Osteocyte (in vitro differentiated cells): ENCODE data around the gene HMGCL. TPM values are rescaled to one million over a fixed set of nuclear protein-coding genes. Genes with fewer than 3 reads are reported as not detected.
"Not testable (repeated sequence)": the region's sequence is repeated elsewhere in the genome, so short reads cannot be mapped to it uniquely, and the experiment has no call there.

ENCODE experiments used
- DNase-seq: peaks from one replicate; pipeline ENCODE4 v3.0.0; 2021; ENCODE audit warnings: mixed read lengths; ENCODE audit not compliant: unreplicated experiment; ENCODE audit errors: extremely low spot score
- H3K27ac Mint-ChIP-seq: one replicate; pipeline ENCODE4 v1.8.0; 2021; ENCODE audit warnings: mild to moderate bottlenecking, mixed read lengths; ENCODE audit not compliant: unreplicated experiment
- H3K27me3 Mint-ChIP-seq: one replicate; pipeline ENCODE4 v1.8.0; 2021; ENCODE audit warnings: mixed read lengths; ENCODE audit not compliant: unreplicated experiment
- H3K36me3 Mint-ChIP-seq: one replicate; pipeline ENCODE4 v1.8.0; 2021; ENCODE audit warnings: mixed read lengths; ENCODE audit not compliant: unreplicated experiment
- H3K4me1 Mint-ChIP-seq: one replicate; pipeline ENCODE4 v1.8.0; 2021; ENCODE audit warnings: mixed read lengths; ENCODE audit not compliant: unreplicated experiment
- H3K4me3 Mint-ChIP-seq: one replicate; pipeline ENCODE4 v1.8.0; 2021; ENCODE audit warnings: mild to moderate bottlenecking, moderate library complexity, mixed read lengths; ENCODE audit not compliant: unreplicated experiment
- H3K9me3 Mint-ChIP-seq: one replicate; pipeline ENCODE4 v1.8.0; 2021; ENCODE audit warnings: mixed read lengths; ENCODE audit not compliant: unreplicated experiment
- total RNA-seq: library from RNA; stranded (reverse); gene quantifications from 2 replicates; pipeline ENCODE4 v1.2.1, GENCODE V29; 2021
- TF ChIP-seq, protein P1 (sequence below): fragments of 200-600 bp; sonication (generic); IDR thresholded peaks from 2 replicates; pipeline ENCODE4 v1.5.0; 2021; ENCODE audit warnings: antibody characterized with exemption, mild to moderate bottlenecking, moderate library complexity

The HMGCL gene
- total RNA-seq, 1 donor from 2014 or later: 37.4 TPM

DNA sequence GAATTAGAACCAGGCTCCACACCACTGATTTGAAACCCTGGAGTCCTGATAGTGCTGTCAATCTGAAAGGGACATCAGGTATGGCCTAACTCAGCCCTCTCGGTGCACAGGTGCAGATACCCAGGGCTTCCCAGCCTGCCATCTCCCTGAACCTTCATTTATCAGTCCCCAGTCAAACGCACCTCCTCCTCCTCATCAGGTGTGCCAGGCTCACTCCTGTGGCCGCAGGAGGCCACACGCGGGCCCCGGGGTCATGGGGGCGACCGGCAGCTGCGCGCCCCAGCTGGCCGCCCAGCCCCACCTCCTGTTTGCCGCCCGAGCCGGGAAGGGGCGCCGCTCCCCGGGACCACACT is 42.3 kb upstream of the HMGCL start:
- Mint-ChIP-seq H3K4me1 (peaks cover 23% of the 10 kb centered on the region), H3K27ac (peak overlapping the region; percentile 10), H3K36me3 (peaks cover 12% of the 10 kb centered on the region), H3K27me3 (peaks cover 7% of the 10 kb centered on the region), H3K4me3 (peak overlapping the region; percentile 80), H3K9me3 (no peaks in the 10 kb centered on the region)
- DNase-seq: no peak
- TF ChIP-seq, protein P1, sequence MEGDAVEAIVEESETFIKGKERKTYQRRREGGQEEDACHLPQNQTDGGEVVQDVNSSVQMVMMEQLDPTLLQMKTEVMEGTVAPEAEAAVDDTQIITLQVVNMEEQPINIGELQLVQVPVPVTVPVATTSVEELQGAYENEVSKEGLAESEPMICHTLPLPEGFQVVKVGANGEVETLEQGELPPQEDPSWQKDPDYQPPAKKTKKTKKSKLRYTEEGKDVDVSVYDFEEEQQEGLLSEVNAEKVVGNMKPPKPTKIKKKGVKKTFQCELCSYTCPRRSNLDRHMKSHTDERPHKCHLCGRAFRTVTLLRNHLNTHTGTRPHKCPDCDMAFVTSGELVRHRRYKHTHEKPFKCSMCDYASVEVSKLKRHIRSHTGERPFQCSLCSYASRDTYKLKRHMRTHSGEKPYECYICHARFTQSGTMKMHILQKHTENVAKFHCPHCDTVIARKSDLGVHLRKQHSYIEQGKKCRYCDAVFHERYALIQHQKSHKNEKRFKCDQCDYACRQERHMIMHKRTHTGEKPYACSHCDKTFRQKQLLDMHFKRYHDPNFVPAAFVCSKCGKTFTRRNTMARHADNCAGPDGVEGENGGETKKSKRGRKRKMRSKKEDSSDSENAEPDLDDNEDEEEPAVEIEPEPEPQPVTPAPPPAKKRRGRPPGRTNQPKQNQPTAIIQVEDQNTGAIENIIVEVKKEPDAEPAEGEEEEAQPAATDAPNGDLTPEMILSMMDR: no peak

DNA sequence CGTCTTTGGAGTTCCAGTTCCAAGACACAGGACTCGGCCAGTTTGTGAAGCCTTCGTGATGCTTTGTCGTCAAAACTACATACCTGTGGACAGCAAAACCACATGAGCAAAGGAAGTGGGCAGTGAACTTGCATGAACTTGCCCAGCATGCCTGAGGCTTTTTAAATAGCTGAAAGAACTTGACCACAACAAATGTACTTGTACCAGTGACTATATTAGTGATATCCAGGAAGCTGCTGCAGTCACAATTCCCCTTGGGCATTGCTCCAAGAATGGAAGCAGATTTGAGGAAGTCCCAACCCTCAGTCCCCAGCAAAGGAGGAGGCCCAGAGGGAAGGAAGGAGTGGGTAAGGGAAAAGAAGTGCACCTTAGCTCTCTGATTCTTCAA is 40.3 kb upstream of the HMGCL start:
- Mint-ChIP-seq H3K4me3 (no peak overlapping the region), H3K27ac (no peak overlapping the region), H3K4me1 (peaks cover 23% of the 10 kb centered on the region), H3K27me3 (peaks cover 7% of the 10 kb centered on the region), H3K9me3 (no peaks in the 10 kb centered on the region), H3K36me3 (peaks cover 12% of the 10 kb centered on the region)
- no peak for DNase-seq
- TF ChIP-seq, protein P1: no peak

DNA sequence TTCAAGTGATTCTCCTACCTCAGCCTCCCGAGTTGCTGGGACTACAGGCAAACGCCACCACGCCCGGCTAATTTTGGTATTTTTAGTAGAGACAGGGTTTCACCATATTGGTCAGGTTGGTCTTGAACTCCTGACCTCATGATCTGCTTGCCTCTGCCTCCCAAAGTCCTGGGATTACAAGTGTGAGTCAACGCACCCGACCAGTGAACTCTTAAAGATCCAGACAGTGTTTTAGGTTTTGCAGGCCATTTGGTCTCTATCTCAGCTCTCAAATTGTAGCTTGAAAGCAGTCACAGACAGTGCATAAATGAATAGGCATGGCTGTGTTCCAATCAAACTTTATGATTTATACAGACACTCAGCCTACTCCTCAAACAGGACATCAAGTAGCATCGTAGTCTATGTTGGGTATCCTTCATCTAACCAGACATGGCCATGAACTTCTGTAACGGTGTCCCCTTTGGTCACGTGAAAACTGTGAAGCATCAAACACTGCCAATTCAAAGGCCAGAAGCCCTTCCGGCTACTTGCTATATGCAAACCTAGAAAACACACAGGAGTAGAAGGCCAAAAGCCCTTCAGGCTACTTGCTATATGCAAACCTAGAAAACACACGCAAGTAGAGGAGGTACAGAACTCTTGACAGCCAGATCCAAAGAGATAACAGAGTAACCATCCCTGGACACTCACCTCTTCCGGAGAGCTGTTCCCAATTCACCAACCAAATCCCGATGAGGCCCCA is 39.7 kb upstream of the HMGCL start:
- peaks cover 23% of the 10 kb centered on the region for H3K4me1 Mint-ChIP-seq
- peaks cover 4% of the 10 kb centered on the region for H3K27me3 Mint-ChIP-seq
- TF ChIP-seq, protein P1: no peak
- no peaks in the 10 kb centered on the region for H3K9me3 Mint-ChIP-seq
- no peak overlapping the region for H3K27ac Mint-ChIP-seq
- DNase-seq: no peak
- no peak overlapping the region for H3K4me3 Mint-ChIP-seq
- H3K36me3 Mint-ChIP-seq: peaks cover 12% of the 10 kb centered on the region

DNA sequence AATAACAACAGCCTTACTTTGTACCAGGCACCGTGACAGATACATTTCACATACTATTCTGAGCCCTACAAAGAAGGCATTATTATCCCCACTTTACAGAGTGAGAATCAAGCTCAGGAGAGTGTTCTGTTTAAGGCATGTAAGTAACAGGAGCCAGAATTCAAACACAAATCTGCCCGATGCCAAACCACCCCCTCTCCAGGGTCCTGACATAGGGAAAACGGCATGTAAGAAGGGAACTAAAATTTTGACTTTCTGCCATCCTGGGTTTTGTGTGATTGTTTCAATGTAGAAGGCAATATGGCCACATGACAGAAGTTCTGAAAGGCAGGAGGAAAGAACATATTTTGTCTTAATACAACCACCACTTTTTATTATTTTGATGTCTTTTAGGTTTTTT is 37.4 kb upstream of the HMGCL start:
- Mint-ChIP-seq H3K36me3 (peaks cover 22% of the 10 kb centered on the region), H3K4me1 (peaks cover 14% of the 10 kb centered on the region), H3K27ac (no peak overlapping the region), H3K4me3 (no peak overlapping the region), H3K9me3 (no peaks in the 10 kb centered on the region), H3K27me3 (no peaks in the 10 kb centered on the region)
- TF ChIP-seq, protein P1: no peak
- no peak for DNase-seq

DNA sequence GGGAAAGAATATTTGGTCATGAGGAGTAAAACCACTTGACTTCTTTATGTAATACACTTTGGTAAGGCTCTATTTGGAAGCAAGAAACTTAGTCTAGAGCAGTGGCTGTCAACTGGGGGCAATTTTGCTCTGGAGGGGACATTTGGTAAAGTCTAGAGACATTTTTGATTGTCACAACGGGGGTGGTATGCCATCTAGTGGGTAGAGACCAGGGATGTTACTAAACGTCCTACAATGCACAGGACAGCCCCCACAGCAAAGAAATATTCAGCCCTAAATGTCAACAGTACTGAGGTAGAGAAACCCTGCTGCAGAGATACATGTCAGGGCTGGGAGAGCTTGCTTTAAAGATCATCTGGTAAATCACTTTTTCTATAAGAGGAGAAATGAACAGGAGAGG is 29.3 kb upstream of the HMGCL start:
- Mint-ChIP-seq H3K27me3 (no peaks in the 10 kb centered on the region), H3K4me3 (no peak overlapping the region), H3K27ac (no peak overlapping the region), H3K36me3 (peaks cover 16% of the 10 kb centered on the region), H3K9me3 (no peaks in the 10 kb centered on the region), H3K4me1 (no peaks in the 10 kb centered on the region)
- DNase-seq: no peak
- TF ChIP-seq, protein P1: peak; percentile 37

DNA sequence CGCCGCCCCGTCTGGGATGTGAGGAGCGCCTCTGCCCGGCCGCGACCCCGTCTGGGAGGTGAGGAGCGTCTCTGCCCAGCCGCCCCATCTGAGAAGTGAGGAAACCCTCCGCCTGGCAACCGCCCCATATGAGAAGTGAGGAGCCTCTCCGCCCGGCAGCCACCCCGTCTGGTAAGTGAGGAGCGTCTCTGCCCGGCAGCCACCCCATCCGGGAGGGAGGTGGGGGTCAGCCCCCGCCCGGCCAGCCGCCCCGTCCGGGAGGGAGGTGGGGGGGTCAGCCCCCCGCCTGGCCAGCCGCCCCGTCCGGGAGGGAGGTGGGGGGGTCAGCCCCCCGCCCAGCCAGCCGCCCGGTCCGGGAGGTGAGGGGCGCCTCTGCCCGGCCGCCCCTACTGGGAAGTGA is 27.9 kb upstream of the HMGCL start:
- H3K27me3 Mint-ChIP-seq, H3K9me3 Mint-ChIP-seq, H3K4me3 Mint-ChIP-seq, H3K27ac Mint-ChIP-seq, DNase-seq, H3K4me1 Mint-ChIP-seq: not testable (repeated sequence)
- H3K36me3 Mint-ChIP-seq: peaks cover 14% of the 10 kb centered on the region

DNA sequence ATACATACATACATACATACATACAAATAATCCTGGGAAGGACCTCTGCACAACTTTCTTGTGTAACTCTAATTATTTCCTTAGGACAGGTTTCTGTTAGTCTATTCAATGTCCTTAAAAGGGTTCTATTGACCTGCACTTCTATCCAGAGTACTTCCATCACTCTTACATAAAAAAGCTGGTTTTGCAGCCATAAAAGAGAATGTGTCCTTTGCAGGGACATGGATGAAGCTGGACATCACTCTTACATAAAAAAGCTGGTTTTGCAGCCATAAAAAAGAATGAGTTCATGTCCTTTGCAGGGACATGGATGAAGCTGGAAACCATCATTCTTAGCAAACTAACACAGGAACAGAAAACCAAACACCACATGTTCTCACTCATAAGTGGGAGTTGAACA is 26.2 kb upstream of the HMGCL start:
- H3K27ac Mint-ChIP-seq, H3K4me3 Mint-ChIP-seq, DNase-seq, H3K27me3 Mint-ChIP-seq, H3K9me3 Mint-ChIP-seq, H3K4me1 Mint-ChIP-seq: not testable (repeated sequence)
- H3K36me3 Mint-ChIP-seq: peaks cover 22% of the 10 kb centered on the region
